GM12892 (cell line): ENCODE results near the gene CLEC2D.

Source experiments
- POLR2A ChIP-seq: IDR thresholded peaks from 2 replicates; pipeline ENCODE4 v1.6.1; 2011; ENCODE audit warnings: low read depth, low read length, control low read depth
- POLR2AphosphoS5 ChIP-seq: IDR thresholded peaks from 2 replicates; pipeline ENCODE4 v1.6.1; 2011; ENCODE audit warnings: low read depth, low read length, control low read depth
- TAF1 ChIP-seq: IDR thresholded peaks from 2 replicates; pipeline ENCODE4 v1.6.1; 2011; ENCODE audit warnings: low read depth, mild to moderate bottlenecking, control low read depth, low read length, borderline replicate concordance

- no peak for TF ChIP-seq POLR2AphosphoS5
- no peak; the same call in none of the 2 replicates for TF ChIP-seq POLR2A
- no peak for TF ChIP-seq TAF1
These were observed 4.7 kb downstream of the CLEC2D start for GRCh38 chr12:9674226-9674590.
